Heart left ventricle (tissue), 13 donors: Measurements from ENCODE around the gene GPR176.

ENCODE experiments used
- POLR2A ChIP-seq, 2 donors: fragments of 450-650 bp; IDR thresholded peaks; one replicate each; pipeline ENCODE4 v1.6.1; 2017; ENCODE audit warnings: antibody characterized with exemption in 2 of 2, mild to moderate bottlenecking in 2 of 2, moderate library complexity in 2 of 2
- TF ChIP-seq, protein P1 (sequence below), 12 donors: fragments of 200-600 bp; sonication (generic) in 4 of 12; IDR thresholded peaks; one replicate each; pipeline versions ENCODE4 v1.5.0 to v1.8.0; 2018 to 2022; ENCODE audit warnings: antibody characterized with exemption in 12 of 12, mild to moderate bottlenecking in 5 of 12
- donor health status: ischemic (EF 13 %, LVEDD 7.1; RV severe dilation, severe dysfunction).
- donor health status: DM: no; HTN: yes; CAD: no.
- donor health status: DM: no; HTN: no; CAD: no.
- donor health status: ischemic (EF 25% LVEDD 6.9; RV normal size, moderate dysfunction).
- donor health status: ischemic (EF 25% LVEDD 5.7; RV mildly dilated, moderate dysfunction).
- donor health status: ischemic (EF 35%, LVEDD 5.7; RV mildly dilated, moderate dysfunction).
- donor health status: nonischemic (EF 11% LVEDD 7.7; RV severe dilation, severe dysfunction).
- donor health status: DM: yes; HTN: yes; CAD: no.
- donor health status: PGD.
- donor health status: ischemic (EF 29% LVEDD 5.4; RV normal size, mild dysfunction).
- donor health status: nonischemic (EF 23%, LVEDD 6.1; RV moderate dilation, normal function).

DNA sequence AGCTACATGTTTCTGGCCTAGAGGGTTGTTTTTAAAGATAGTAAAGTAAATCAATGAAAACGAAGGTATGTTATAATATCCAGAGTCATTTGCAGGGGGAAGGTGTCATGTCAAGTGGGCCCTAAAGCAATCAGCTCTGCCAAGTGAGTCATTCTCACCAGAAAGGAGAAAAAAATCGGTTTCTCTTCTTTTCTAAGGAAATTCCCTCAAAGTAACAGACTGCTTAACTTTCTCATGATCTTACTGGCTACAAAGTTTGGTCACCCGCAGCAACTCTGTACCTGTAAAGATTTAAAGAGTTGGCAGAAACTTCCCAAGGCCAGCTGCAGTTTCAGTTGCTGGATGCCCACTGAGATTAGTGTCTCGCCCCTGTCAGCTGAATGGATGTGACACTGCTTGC, 132.0 kb downstream of the GPR176 start:
- TF ChIP-seq, protein P1, sequence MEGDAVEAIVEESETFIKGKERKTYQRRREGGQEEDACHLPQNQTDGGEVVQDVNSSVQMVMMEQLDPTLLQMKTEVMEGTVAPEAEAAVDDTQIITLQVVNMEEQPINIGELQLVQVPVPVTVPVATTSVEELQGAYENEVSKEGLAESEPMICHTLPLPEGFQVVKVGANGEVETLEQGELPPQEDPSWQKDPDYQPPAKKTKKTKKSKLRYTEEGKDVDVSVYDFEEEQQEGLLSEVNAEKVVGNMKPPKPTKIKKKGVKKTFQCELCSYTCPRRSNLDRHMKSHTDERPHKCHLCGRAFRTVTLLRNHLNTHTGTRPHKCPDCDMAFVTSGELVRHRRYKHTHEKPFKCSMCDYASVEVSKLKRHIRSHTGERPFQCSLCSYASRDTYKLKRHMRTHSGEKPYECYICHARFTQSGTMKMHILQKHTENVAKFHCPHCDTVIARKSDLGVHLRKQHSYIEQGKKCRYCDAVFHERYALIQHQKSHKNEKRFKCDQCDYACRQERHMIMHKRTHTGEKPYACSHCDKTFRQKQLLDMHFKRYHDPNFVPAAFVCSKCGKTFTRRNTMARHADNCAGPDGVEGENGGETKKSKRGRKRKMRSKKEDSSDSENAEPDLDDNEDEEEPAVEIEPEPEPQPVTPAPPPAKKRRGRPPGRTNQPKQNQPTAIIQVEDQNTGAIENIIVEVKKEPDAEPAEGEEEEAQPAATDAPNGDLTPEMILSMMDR (IDR thresholded peaks at IDR 0.05), result no peak
- TF ChIP-seq POLR2A (IDR thresholded peaks at IDR 0.05), result no peak
